MM.1S (cell line): ENCODE data around the gene TMEM273.

Experiments used
- DNase-seq: peaks from one replicate; pipeline ENCODE4 v3.0.0-alpha.2; 2015
- H2AFZ ChIP-seq: fragments of 300-600 bp; sonication (generic); 2 replicates; pipeline ENCODE4 v1.6.0; 2016; ENCODE audit warnings: antibody characterized with exemption, low read length
- H3F3A ChIP-seq: fragments of 300-600 bp; sonication (generic); 2 replicates; pipeline ENCODE4 v1.6.1; 2016; ENCODE audit warnings: mild to moderate bottlenecking, antibody characterized with exemption, low read length, moderate library complexity, mixed read lengths; ENCODE audit not compliant: insufficient read depth
- H3K27ac ChIP-seq: fragments of 300-600 bp; sonication (generic); 2 replicates; pipeline ENCODE4 v1.5.1; 2016; ENCODE audit warnings: mild to moderate bottlenecking, low read length
- H3K27me3 ChIP-seq: fragments of 300-600 bp; sonication (generic); replicated peaks from 2 replicates; pipeline ENCODE4 v1.6.0; 2016; ENCODE audit warnings: low read length; ENCODE audit not compliant: insufficient read depth
- H3K36me3 ChIP-seq: fragments of 300-600 bp; sonication (generic); replicated peaks from 2 replicates; pipeline ENCODE4 v1.6.1; 2016; ENCODE audit warnings: mild to moderate bottlenecking, low read length, mixed read lengths; ENCODE audit not compliant: insufficient read depth
- H3K4me1 ChIP-seq: fragments of 300-600 bp; sonication (generic); 2 replicates; pipeline ENCODE4 v1.6.1; 2016; ENCODE audit warnings: low read length, mixed read lengths
- H3K4me2 ChIP-seq: fragments of 300-600 bp; sonication (generic); 2 replicates; pipeline ENCODE4 v1.6.0; 2016; ENCODE audit warnings: low read depth, low read length
- H3K4me3 ChIP-seq: fragments of 300-600 bp; sonication (generic); 2 replicates; pipeline ENCODE4 v1.5.1; 2016; ENCODE audit warnings: low read length, mixed read lengths
- H3K79me2 ChIP-seq: fragments of 300-600 bp; sonication (generic); 2 replicates; pipeline ENCODE4 v1.6.1; 2016; ENCODE audit warnings: mixed run types, low read length, mixed read lengths
- H3K9ac ChIP-seq: fragments of 300-600 bp; sonication (generic); 2 replicates; pipeline ENCODE4 v1.6.1; 2016; ENCODE audit warnings: low read length, mixed read lengths
- H3K9me2 ChIP-seq: fragments of 300-600 bp; sonication (generic); replicated peaks from 2 replicates; pipeline ENCODE4 v1.6.1; 2016; ENCODE audit warnings: mild to moderate bottlenecking, low read length, mixed read lengths; ENCODE audit not compliant: insufficient read depth
- H3K9me3 ChIP-seq: fragments of 300-600 bp; sonication (generic); replicated peaks from 2 replicates; pipeline ENCODE4 v1.6.1; 2016; ENCODE audit warnings: mild to moderate bottlenecking, low read length, mixed read lengths; ENCODE audit not compliant: insufficient read depth
- H4K20me1 ChIP-seq: fragments of 300-600 bp; sonication (generic); 2 replicates; pipeline ENCODE4 v1.6.1; 2016; ENCODE audit warnings: mild to moderate bottlenecking, low read length, moderate library complexity, mixed read lengths; ENCODE audit not compliant: insufficient read depth
- EZH2 ChIP-seq: fragments of 300-600 bp; sonication (generic); optimal IDR thresholded peaks from 2 replicates; pipeline ENCODE3; 2017; ENCODE audit warnings: low read depth, mild to moderate bottlenecking, antibody characterized with exemption, low read length, mixed read lengths
- EZH2phosphoT487 ChIP-seq: fragments of 300-600 bp; sonication (generic); IDR thresholded peaks from 2 replicates; pipeline ENCODE4 v1.6.1; 2018; ENCODE audit warnings: antibody characterized with exemption, low read length
- TF ChIP-seq, protein P1 (sequence below): fragments of 300-600 bp; sonication (generic); IDR thresholded peaks from 2 replicates; pipeline ENCODE4 v1.5.1; 2016; ENCODE audit warnings: antibody characterized with exemption, low read length, mixed read lengths

Gene TMEM273

GRCh38 chr10:49187950-49188761 lies at the start of gene TMEM273:
Gene TMEM273 (minus strand): TSS chr10:49188391. CDS start chr10:49188336, 55 bp downstream.
- Histone ChIP-seq H3K9me2 (no peaks in the 10 kb centered on the region), H2AFZ (peak within 1 kb of the TSS; percentile 73), H3F3A (peaks cover 12% of the 10 kb centered on the region), H3K36me3 (no peaks in the 10 kb centered on the region), H3K79me2 (no peaks in the 10 kb centered on the region), H3K4me3 (peak within 1 kb of the TSS; percentile 43; the same call in 1 of the 2 replicates), H3K27ac (no peak within 1 kb of the TSS), H3K4me1 (peaks cover 25% of the 10 kb centered on the region), H3K9ac (peak within 1 kb of the TSS; percentile 40; the same call in 1 of the 2 replicates), H3K27me3 (no peaks in the 10 kb centered on the region), H4K20me1 (no peaks in the 10 kb centered on the region), H3K4me2 (peak within 1 kb of the TSS; percentile 66), H3K9me3 (no peaks in the 10 kb centered on the region)
- DNase-seq = peak; percentile 59
- TF ChIP-seq EZH2phosphoT487 = no peak
- TF ChIP-seq, protein P1, sequence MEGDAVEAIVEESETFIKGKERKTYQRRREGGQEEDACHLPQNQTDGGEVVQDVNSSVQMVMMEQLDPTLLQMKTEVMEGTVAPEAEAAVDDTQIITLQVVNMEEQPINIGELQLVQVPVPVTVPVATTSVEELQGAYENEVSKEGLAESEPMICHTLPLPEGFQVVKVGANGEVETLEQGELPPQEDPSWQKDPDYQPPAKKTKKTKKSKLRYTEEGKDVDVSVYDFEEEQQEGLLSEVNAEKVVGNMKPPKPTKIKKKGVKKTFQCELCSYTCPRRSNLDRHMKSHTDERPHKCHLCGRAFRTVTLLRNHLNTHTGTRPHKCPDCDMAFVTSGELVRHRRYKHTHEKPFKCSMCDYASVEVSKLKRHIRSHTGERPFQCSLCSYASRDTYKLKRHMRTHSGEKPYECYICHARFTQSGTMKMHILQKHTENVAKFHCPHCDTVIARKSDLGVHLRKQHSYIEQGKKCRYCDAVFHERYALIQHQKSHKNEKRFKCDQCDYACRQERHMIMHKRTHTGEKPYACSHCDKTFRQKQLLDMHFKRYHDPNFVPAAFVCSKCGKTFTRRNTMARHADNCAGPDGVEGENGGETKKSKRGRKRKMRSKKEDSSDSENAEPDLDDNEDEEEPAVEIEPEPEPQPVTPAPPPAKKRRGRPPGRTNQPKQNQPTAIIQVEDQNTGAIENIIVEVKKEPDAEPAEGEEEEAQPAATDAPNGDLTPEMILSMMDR = no peak
- TF ChIP-seq EZH2 = no peak

GRCh38 chr10:49237985-49238384 lies 49.8 kb upstream of the TMEM273 start:
- H3K27ac ChIP-seq = no peak overlapping the region
- H3K4me2 ChIP-seq = no peak overlapping the region
- H3K4me3 ChIP-seq = no peak overlapping the region
- TF ChIP-seq, protein P1 = no peak
- TF ChIP-seq EZH2phosphoT487 (no peak), EZH2 (no peak)
- no peaks in the 10 kb centered on the region for H3K9me3 ChIP-seq
- H2AFZ ChIP-seq = no peak overlapping the region
- H3K36me3 ChIP-seq = no peaks in the 10 kb centered on the region
- no peaks in the 10 kb centered on the region for H3F3A ChIP-seq
- no peak overlapping the region for H3K9ac ChIP-seq
- DNase-seq = no peak
- H3K4me1 ChIP-seq = no peaks in the 10 kb centered on the region
- no peaks in the 10 kb centered on the region for H3K79me2 ChIP-seq
- no peaks in the 10 kb centered on the region for H3K9me2 ChIP-seq
- H3K27me3 ChIP-seq = no peaks in the 10 kb centered on the region
- no peaks in the 10 kb centered on the region for H4K20me1 ChIP-seq

GRCh38 chr10:49235392-49235791 lies 47.2 kb upstream of the TMEM273 start:
- H3F3A ChIP-seq = no peaks in the 10 kb centered on the region
- no peaks in the 10 kb centered on the region for H3K4me1 ChIP-seq
- no peaks in the 10 kb centered on the region for H3K27me3 ChIP-seq
- H3K9me2 ChIP-seq = no peaks in the 10 kb centered on the region
- H3K36me3 ChIP-seq = no peaks in the 10 kb centered on the region
- H3K27ac ChIP-seq = no peak overlapping the region
- H2AFZ ChIP-seq = no peak overlapping the region
- H3K4me2 ChIP-seq = no peak overlapping the region
- no peaks in the 10 kb centered on the region for H3K9me3 ChIP-seq
- no peak overlapping the region for H3K9ac ChIP-seq
- no peak overlapping the region for H3K4me3 ChIP-seq
- H4K20me1 ChIP-seq = no peaks in the 10 kb centered on the region
- no peaks in the 10 kb centered on the region for H3K79me2 ChIP-seq
- TF ChIP-seq, protein P1 = no peak
- no peak for DNase-seq
